GM21825 (cell line): Measurements from ENCODE around the gene ZNF544.
"Not testable (repeated sequence)": the region's sequence is repeated elsewhere in the genome, so short reads cannot be mapped to it uniquely, and the experiment has no call there.

Source experiments
- ATAC-seq: cut with Tn5 transposase; IDR thresholded peaks from one replicate; pipeline ENCODE4 v1.9.1; 2021; ENCODE audit warnings: mild to moderate bottlenecking, moderate library complexity; ENCODE audit not compliant: unreplicated experiment

The ZNF544 gene

DNA sequence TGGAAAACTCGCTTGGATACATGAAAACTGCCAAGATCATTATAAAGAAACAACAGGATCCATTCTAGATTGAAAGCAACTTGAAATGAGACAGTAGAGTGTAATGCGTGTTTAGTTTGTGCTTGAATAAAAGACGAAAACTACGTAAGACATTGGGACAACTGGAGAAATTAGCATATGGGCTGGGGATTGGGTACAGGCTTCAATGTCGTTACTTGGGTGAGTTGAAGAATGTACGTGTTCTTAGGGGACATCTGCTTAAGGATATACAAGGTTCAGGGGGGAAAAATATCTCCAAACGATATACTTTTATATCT is 76.0 kb downstream of the ZNF544 start:
- no peak for ATAC-seq

DNA sequence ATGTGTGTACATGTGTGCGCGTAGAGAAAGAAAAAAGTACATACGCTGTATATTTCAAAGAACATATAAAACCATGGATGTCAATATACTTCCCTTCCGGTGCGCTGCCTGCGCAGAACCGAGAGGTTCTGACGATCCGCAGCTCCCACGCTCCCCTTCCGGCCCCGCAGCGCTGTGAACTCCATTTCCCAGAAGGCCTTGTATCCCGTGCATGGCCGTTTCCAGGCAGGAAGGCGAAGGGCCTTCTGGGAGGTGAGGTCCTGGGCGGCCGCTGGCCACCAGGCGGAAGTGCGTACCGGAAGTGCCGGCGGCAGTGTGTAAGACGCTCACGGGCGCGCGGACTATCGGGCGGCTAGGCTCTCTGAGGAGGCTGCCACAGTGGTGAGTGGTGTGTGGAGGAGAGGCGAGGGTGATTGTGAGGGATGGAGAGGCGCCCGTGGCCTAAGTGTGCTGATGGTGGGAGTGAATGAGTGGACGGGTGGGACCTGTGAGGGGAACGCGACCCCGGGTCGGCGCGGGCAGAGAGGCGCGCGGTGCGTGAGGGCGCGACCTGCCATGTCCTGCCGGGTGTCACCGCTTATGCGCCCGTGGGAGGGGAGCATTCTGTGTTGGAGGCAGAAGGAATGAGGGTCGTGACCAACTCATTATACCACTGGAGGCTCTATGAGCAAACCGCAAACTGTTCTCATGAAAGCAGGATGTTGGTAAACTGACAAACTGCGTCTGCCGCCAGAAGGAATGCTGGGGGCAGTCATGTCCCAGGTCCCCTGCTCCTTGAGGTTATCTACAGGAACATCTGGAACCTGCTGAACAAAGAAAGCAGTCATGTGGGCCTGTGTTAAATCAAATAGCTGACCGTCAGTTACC is 76.6 kb downstream of the ZNF544 start, which contains the start of gene ERVK3-1:
Gene ERVK3-1 (plus strand): TSS at position 313 of the 867 bp plus-strand sequence. CDS start 6,792 bp downstream, outside the sequence.
- ATAC-seq = peak; percentile 92

DNA sequence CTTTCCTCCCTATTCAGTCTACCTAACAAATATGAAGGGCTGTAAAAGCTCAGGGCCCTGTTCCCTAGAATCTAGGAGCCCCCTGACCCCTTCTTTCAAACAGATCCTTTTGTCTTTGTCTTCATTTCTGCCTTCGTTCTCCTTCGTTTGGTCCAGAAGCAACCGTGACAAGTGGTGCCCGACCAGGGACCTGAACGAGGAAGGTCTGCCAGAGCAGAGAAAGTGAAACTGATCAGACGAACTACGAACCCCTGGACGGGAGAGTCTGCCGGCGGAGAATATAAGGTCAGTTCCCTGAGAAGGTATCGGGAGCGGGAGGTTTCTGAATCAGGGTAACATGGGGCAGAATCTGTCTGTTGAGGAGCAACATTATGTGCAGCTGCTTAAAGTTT is 77.2 kb downstream of the ZNF544 start:
- ATAC-seq = no peak

DNA sequence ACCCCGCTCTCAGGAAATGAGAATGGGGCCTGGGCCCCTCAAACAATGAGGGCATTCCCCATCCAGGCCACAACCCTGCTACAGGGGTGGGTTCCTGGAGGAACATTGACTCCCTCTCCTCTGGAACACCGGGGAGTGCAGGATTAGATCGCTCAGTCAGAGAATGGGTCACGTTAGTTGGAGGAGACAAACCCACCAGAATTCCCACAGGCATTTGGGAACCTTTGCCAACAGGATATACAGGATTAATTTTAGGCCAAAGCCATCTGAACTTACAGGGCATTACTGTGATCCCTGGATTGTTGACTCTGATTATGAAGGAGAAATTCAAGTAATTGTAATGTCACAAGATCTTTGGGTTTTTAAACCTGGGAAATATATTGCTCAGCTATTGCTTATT is 79.0 kb downstream of the ZNF544 start:
- no peak for ATAC-seq

- not testable (repeated sequence) for ATAC-seq
Observed at GRCh38 chr19:58310685-58311084, 82.0 kb downstream of the ZNF544 start.

DNA sequence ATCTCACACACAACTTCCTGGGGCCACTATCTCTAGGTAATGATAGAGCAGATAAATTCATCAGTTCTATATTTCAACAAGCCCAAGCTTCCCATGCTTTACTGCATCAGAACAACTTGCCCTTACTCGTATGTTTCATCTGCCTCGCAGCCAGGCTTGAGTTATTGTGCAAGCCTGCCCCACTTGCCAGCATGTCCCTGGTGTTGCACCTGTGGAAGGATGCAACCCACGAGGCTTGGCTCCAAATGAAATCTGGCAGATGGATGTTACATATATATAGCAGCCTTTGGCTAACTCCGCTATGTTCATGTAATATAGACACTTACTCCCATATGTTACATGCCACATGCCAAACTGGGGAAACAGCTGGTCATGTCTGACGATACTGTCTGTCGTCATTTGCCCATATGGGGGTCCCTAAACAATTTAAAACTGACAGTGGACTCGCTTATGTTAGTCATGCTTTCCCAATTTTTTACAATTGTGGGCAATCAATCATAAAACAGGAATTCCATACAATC is 82.7 kb downstream of the ZNF544 start:
- no peak for ATAC-seq
